ENCODE results near the gene CCNB1IP1.

DNA sequence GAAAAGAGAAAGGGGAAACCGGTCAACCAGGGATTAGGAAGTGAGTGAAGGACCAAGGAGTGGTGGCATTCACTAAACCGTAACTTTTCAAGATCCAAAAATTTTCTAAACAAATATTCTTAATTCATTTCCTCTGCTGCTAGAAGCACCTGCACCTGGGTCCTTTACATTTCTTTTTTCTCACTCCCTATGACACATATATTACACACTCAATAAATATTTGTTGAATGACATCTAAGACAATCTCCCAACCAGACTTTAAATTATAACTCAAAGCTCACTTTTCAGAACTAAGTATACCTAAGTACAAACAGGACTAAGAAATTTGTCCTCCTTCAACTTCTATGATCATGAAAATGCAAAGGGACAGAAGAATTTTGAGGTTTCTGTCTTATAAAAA is 38.4 kb downstream of the CCNB1IP1 start:
- TF ChIP-seq, protein P1, sequence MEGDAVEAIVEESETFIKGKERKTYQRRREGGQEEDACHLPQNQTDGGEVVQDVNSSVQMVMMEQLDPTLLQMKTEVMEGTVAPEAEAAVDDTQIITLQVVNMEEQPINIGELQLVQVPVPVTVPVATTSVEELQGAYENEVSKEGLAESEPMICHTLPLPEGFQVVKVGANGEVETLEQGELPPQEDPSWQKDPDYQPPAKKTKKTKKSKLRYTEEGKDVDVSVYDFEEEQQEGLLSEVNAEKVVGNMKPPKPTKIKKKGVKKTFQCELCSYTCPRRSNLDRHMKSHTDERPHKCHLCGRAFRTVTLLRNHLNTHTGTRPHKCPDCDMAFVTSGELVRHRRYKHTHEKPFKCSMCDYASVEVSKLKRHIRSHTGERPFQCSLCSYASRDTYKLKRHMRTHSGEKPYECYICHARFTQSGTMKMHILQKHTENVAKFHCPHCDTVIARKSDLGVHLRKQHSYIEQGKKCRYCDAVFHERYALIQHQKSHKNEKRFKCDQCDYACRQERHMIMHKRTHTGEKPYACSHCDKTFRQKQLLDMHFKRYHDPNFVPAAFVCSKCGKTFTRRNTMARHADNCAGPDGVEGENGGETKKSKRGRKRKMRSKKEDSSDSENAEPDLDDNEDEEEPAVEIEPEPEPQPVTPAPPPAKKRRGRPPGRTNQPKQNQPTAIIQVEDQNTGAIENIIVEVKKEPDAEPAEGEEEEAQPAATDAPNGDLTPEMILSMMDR (IDR thresholded peaks at IDR 0.05), result no peak
- TF ChIP-seq POLR2A (IDR thresholded peaks at IDR 0.05), result no peak
